ENCODE measurements around the gene ARHGAP45.

The ARHGAP45 gene

GRCh38 chr19:1091544-1092175 lies 24.7 kb downstream of the ARHGAP45 start:
- Histone ChIP-seq H2BK120ac (ENCODE audit: low read depth, low read length) (no peak overlapping the region), H3K9me3 (ENCODE audit: control insufficient read depth, low read length) (no peaks in the 10 kb centered on the region), H4K91ac (ENCODE audit: low read length) (no peak overlapping the region), H4K8ac (ENCODE audit: low read length) (no peak overlapping the region), H2BK15ac (ENCODE audit: low read depth, poor library complexity, severe bottlenecking) (no peak overlapping the region), H3K27me3 (ENCODE audit: control insufficient read depth in 1 of 2, insufficient read depth in 1 of 2, low read length in 2 of 2) (no peaks in the 10 kb centered on the region), H3K4me1 (ENCODE audit: control insufficient read depth, insufficient read depth, low read depth, low read length) (peaks cover 17% of the 10 kb centered on the region), H2BK12ac (ENCODE audit: low read length in 2 of 2) (no peak overlapping the region), H3K4me3 (ENCODE audit: insufficient read depth in 1 of 2, low read depth in 1 of 2, low read length in 2 of 2) (no peak overlapping the region), H2BK5ac (ENCODE audit: low read depth, low read length, poor library complexity, severe bottlenecking) (no peak overlapping the region), H3K9ac (ENCODE audit: low read length) (no peak overlapping the region), H3K79me1 (replicated peaks; ENCODE audit: low read length, poor library complexity, severe bottlenecking) (peaks cover 31% of the 10 kb centered on the region), H2AFZ (ENCODE audit: low read depth, low read length) (no peak overlapping the region), H3K14ac (ENCODE audit: low read length in 2 of 2) (no peak overlapping the region), H3K18ac (ENCODE audit: low read depth in 1 of 2, low read length in 2 of 2) (no peak overlapping the region), H3K4ac (ENCODE audit: low read depth in 1 of 2, low read length in 2 of 2) (no peak overlapping the region), H2AK5ac (ENCODE audit: low read length, severe bottlenecking) (no peak overlapping the region), H3K27ac (ENCODE audit: low read length, poor library complexity, severe bottlenecking) (no peak overlapping the region), H3K23ac (ENCODE audit: low read length in 2 of 2) (no peak overlapping the region), H3K36me3 (ENCODE audit: control insufficient read depth in 1 of 2, insufficient read depth in 2 of 2, low read depth in 1 of 2, low read length in 2 of 2) (peaks cover 45 to 70% of the 10 kb centered on the region in 2 experiments), H3K4me2 (ENCODE audit: low read length, poor library complexity, severe bottlenecking) (no peak overlapping the region)
- DNase-seq = no peak
- WGBS = 97% methylated on average over 25 of the region's 27 CpGs

- peak overlapping the region; percentile 64 for H2BK15ac ChIP-seq (ENCODE audit: low read depth, poor library complexity, severe bottlenecking)
- no peak overlapping the region for H2AK5ac ChIP-seq (ENCODE audit: low read length, severe bottlenecking)
- no peak overlapping the region for H3K4me2 ChIP-seq (ENCODE audit: low read length, poor library complexity, severe bottlenecking)
- peaks cover 17% of the 10 kb centered on the region for H3K4me1 ChIP-seq (ENCODE audit: control insufficient read depth, insufficient read depth, low read depth, low read length)
- H2AFZ ChIP-seq (ENCODE audit: low read depth, low read length) = no peak overlapping the region
- H2BK5ac ChIP-seq (ENCODE audit: low read depth, low read length, poor library complexity, severe bottlenecking) = no peak overlapping the region
- H3K23ac ChIP-seq (ENCODE audit: low read length in 2 of 2) = no peak overlapping the region
- peaks cover 28% of the 10 kb centered on the region for H3K79me1 ChIP-seq (replicated peaks; ENCODE audit: low read length, poor library complexity, severe bottlenecking)
- H3K14ac ChIP-seq (ENCODE audit: low read length in 2 of 2) = no peak overlapping the region
- no peak overlapping the region for H3K4ac ChIP-seq (ENCODE audit: low read depth in 1 of 2, low read length in 2 of 2)
- no peaks in the 10 kb centered on the region for H3K9me3 ChIP-seq (ENCODE audit: control insufficient read depth, low read length)
- WGBS = 92% methylated on average over 15 of the region's 15 CpGs
- DNase-seq = no peak
- peak overlapping the region; percentile 96 for H3K9ac ChIP-seq (ENCODE audit: low read length)
- peak overlapping the region; percentile 11 for H2BK120ac ChIP-seq (ENCODE audit: low read depth, low read length)
- peaks cover 36 to 55% of the 10 kb centered on the region in 2 experiments for H3K36me3 ChIP-seq (ENCODE audit: control insufficient read depth in 1 of 2, insufficient read depth in 2 of 2, low read depth in 1 of 2, low read length in 2 of 2)
- no peak overlapping the region for H3K18ac ChIP-seq (ENCODE audit: low read depth in 1 of 2, low read length in 2 of 2)
- peak overlapping the region; percentile 16 for H4K91ac ChIP-seq (ENCODE audit: low read length)
- no peak overlapping the region for H3K27ac ChIP-seq (ENCODE audit: low read length, poor library complexity, severe bottlenecking)
- H2BK12ac ChIP-seq (ENCODE audit: low read length in 2 of 2) = no peak overlapping the region
- no peaks in the 10 kb centered on the region for H3K27me3 ChIP-seq (ENCODE audit: control insufficient read depth in 1 of 2, insufficient read depth in 1 of 2, low read length in 2 of 2)
- H4K8ac ChIP-seq (ENCODE audit: low read length) = no peak overlapping the region
- peak overlapping the region in 1 of 2 experiments; percentile 98 for H3K4me3 ChIP-seq (ENCODE audit: insufficient read depth in 1 of 2, low read depth in 1 of 2, low read length in 2 of 2)
These were observed 26.4 kb downstream of the ARHGAP45 start for GRCh38 chr19:1093330-1093729.

GRCh38 chr19:1093811-1094553 lies 27.0 kb downstream of the ARHGAP45 start:
- WGBS = 84% methylated on average over 29 of the region's 32 CpGs
- Histone ChIP-seq H2AFZ (ENCODE audit: low read depth, low read length) (no peak overlapping the region), H4K8ac (ENCODE audit: low read length) (no peak overlapping the region), H2BK12ac (ENCODE audit: low read length in 2 of 2) (peak overlapping the region in 1 of 2 experiments; percentile 11), H2BK15ac (ENCODE audit: low read depth, poor library complexity, severe bottlenecking) (no peak overlapping the region), H3K9ac (ENCODE audit: low read length) (peak overlapping the region; percentile 96), H3K36me3 (ENCODE audit: control insufficient read depth in 1 of 2, insufficient read depth in 2 of 2, low read depth in 1 of 2, low read length in 2 of 2) (peaks cover 29 to 49% of the 10 kb centered on the region in 2 experiments), H3K4ac (ENCODE audit: low read depth in 1 of 2, low read length in 2 of 2) (no peak overlapping the region), H3K4me1 (ENCODE audit: control insufficient read depth, insufficient read depth, low read depth, low read length) (peaks cover 17% of the 10 kb centered on the region), H3K14ac (ENCODE audit: low read length in 2 of 2) (no peak overlapping the region), H3K79me1 (replicated peaks; ENCODE audit: low read length, poor library complexity, severe bottlenecking) (peaks cover 26% of the 10 kb centered on the region), H2BK5ac (ENCODE audit: low read depth, low read length, poor library complexity, severe bottlenecking) (no peak overlapping the region), H3K27me3 (ENCODE audit: control insufficient read depth in 1 of 2, insufficient read depth in 1 of 2, low read length in 2 of 2) (no peaks in the 10 kb centered on the region), H3K4me3 (ENCODE audit: insufficient read depth in 1 of 2, low read depth in 1 of 2, low read length in 2 of 2) (peak overlapping the region; percentile 93 to 98), H3K4me2 (ENCODE audit: low read length, poor library complexity, severe bottlenecking) (peak overlapping the region; percentile 77), H2BK120ac (ENCODE audit: low read depth, low read length) (no peak overlapping the region), H3K23ac (ENCODE audit: low read length in 2 of 2) (peak overlapping the region in 1 of 2 experiments; percentile 79), H3K18ac (ENCODE audit: low read depth in 1 of 2, low read length in 2 of 2) (peak overlapping the region in 1 of 2 experiments; percentile 44), H3K27ac (ENCODE audit: low read length, poor library complexity, severe bottlenecking) (no peak overlapping the region), H4K91ac (ENCODE audit: low read length) (no peak overlapping the region), H3K9me3 (ENCODE audit: control insufficient read depth, low read length) (no peaks in the 10 kb centered on the region), H2AK5ac (ENCODE audit: low read length, severe bottlenecking) (no peak overlapping the region)
- no peak for DNase-seq

GRCh38 chr19:1094655-1094977 lies 27.6 kb downstream of the ARHGAP45 start:
- Histone ChIP-seq H3K4me1 (ENCODE audit: control insufficient read depth, insufficient read depth, low read depth, low read length) (peaks cover 17% of the 10 kb centered on the region), H3K23ac (ENCODE audit: low read length in 2 of 2) (no peak overlapping the region), H3K27me3 (ENCODE audit: control insufficient read depth in 1 of 2, insufficient read depth in 1 of 2, low read length in 2 of 2) (no peaks in the 10 kb centered on the region), H3K36me3 (ENCODE audit: control insufficient read depth in 1 of 2, insufficient read depth in 2 of 2, low read depth in 1 of 2, low read length in 2 of 2) (peaks cover 23 to 43% of the 10 kb centered on the region in 2 experiments), H3K9me3 (ENCODE audit: control insufficient read depth, low read length) (no peaks in the 10 kb centered on the region), H2AFZ (ENCODE audit: low read depth, low read length) (no peak overlapping the region), H3K18ac (ENCODE audit: low read depth in 1 of 2, low read length in 2 of 2) (peak overlapping the region in 1 of 2 experiments; percentile 75), H4K91ac (ENCODE audit: low read length) (peak overlapping the region; percentile 71), H2BK5ac (ENCODE audit: low read depth, low read length, poor library complexity, severe bottlenecking) (no peak overlapping the region), H3K4me3 (ENCODE audit: insufficient read depth in 1 of 2, low read depth in 1 of 2, low read length in 2 of 2) (peak overlapping the region; percentile 93 to 98), H4K8ac (ENCODE audit: low read length) (no peak overlapping the region), H3K4me2 (ENCODE audit: low read length, poor library complexity, severe bottlenecking) (peak overlapping the region; percentile 77), H3K27ac (ENCODE audit: low read length, poor library complexity, severe bottlenecking) (no peak overlapping the region), H2AK5ac (ENCODE audit: low read length, severe bottlenecking) (no peak overlapping the region), H3K14ac (ENCODE audit: low read length in 2 of 2) (no peak overlapping the region), H2BK15ac (ENCODE audit: low read depth, poor library complexity, severe bottlenecking) (no peak overlapping the region), H2BK120ac (ENCODE audit: low read depth, low read length) (no peak overlapping the region), H3K4ac (ENCODE audit: low read depth in 1 of 2, low read length in 2 of 2) (peak overlapping the region in 1 of 2 experiments; percentile 71), H3K79me1 (replicated peaks; ENCODE audit: low read length, poor library complexity, severe bottlenecking) (peaks cover 21% of the 10 kb centered on the region), H2BK12ac (ENCODE audit: low read length in 2 of 2) (no peak overlapping the region), H3K9ac (ENCODE audit: low read length) (peak overlapping the region; percentile 96)
- DNase-seq = no peak
- WGBS = 4% methylated on average over 19 of the region's 19 CpGs

Measured in mesenchymal stem cell (in vitro differentiated cells and primary cell).